Measurements from ENCODE around the gene LRIT2. TPM values are rescaled to one million over a fixed set of nuclear protein-coding genes. Genes with fewer than 3 reads are reported as not detected.
"Not testable (repeated sequence)": the region's sequence is repeated elsewhere in the genome, so short reads cannot be mapped to it uniquely, and the experiment has no call there.

Gene LRIT2
- total RNA-seq, 5 donors from 2014 or later (not counting 1 experiment from before 2014, with no cell fraction given) = not detected

DNA sequence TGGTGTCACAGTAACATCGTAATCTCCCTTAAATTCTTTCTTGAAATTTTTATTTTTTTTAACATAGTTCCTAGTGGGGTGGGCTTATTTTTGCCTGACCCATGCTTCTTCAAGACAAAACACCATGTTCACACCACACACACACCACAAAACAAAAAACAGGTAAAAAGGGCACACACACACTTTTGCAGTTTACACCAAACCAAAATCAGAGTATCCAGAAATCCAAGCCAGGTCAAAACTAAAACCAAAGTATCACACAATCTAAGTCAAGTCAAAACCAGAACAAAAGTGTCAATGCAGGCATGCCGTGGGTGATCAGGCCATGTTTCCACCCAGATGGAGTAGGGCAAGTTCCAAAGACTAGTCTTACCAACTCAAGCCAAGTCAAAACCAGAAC, 54.1 kb downstream of the LRIT2 start:
- H3K36me3 Mint-ChIP-seq; H3K4me3 Mint-ChIP-seq; H3K9me3 Mint-ChIP-seq; H3K27ac ChIP-seq (ENCODE audit: low read length); H3K27me3 Mint-ChIP-seq; H3K36me3 ChIP-seq (ENCODE audit: control insufficient read depth in 2 of 2, extremely low read depth in 1 of 2, insufficient read depth in 1 of 2, low read length in 1 of 2); CTCF ChIA-PET; H3K27me3 ChIP-seq (replicated peaks in 1 of 2; ENCODE audit: control insufficient read depth in 2 of 2, extremely low read depth in 1 of 2, insufficient read depth in 2 of 2, low read length in 1 of 2); DNase-seq; ATAC-seq (replicated peaks in 1 of 4); H3K4me1 Mint-ChIP-seq; POLR2A ChIA-PET; H3K27ac Mint-ChIP-seq; H3K4me3 ChIP-seq (ENCODE audit: control insufficient read depth in 1 of 2, extremely low read depth in 1 of 2, low read length in 1 of 2); H3K9me3 ChIP-seq: not testable (repeated sequence)
- peaks cover 11 to 12% of the 10 kb centered on the region in 2 experiments for H3K4me1 ChIP-seq (ENCODE audit: control insufficient read depth in 1 of 2, extremely low read depth in 1 of 2, insufficient read depth in 2 of 2, low read length in 2 of 2)
- 40% methylated on average over 1 of the region's 2 CpGs for WGBS (ENCODE audit: insufficient coverage)

Other genes starting within 250 kb of the LRIT2 start
- gene GHITM, start 86.0 kb downstream of the LRIT2 start, total RNA-seq = 10 to 100 TPM; 68.6 to 84.9 (median 83.8) TPM
- not detected for gene GPR15LG, start 51.7 kb downstream of the LRIT2 start, total RNA-seq
- 1 to 10 TPM in 3 of 5 donors, under 1 TPM in 2; 0.41 to 2.1 (median 1.1) TPM for gene CDHR1, start 31.0 kb downstream of the LRIT2 start, total RNA-seq
- not detected for gene LRIT1, start 16.0 kb upstream of the LRIT2 start, total RNA-seq
- gene RGR, start 19.5 kb upstream of the LRIT2 start, total RNA-seq = not detected
- 100 to 1,000 TPM; 109 to 137 (median 115) TPM for gene CCSER2, start 103.0 kb upstream of the LRIT2 start, total RNA-seq

All from T-cell (primary cell).